ENCODE data around the gene ADAMTSL5.

GRCh38 chr19:1556390-1557070, 43.7 kb upstream of the ADAMTSL5 start:
- TF ChIP-seq POLR2AphosphoS5 (IDR thresholded peaks at IDR 0.05) (no peak), POLR2A (IDR thresholded peaks at IDR 0.05) (no peak)

All from spleen (tissue), 3 donors.